ENCODE results near the gene SKI. TPM values are rescaled to one million over a fixed set of nuclear protein-coding genes. Genes with fewer than 3 reads are reported as not detected.

Gene SKI
- total RNA-seq, 2 experiments from 2014 or later, result 4.7 to 11.7 TPM

GRCh38 chr1:2232255-2232915 lies 4.3 kb downstream of the SKI start:
- Histone ChIP-seq H3K4me2 (ENCODE audit: low read length) (peak overlapping the region; percentile 71; the same call in 1 of the 2 replicates), H3K27ac (ENCODE audit: low read depth, low read length, poor library complexity, severe bottlenecking) (no peak overlapping the region), H3K9me2 (ENCODE audit: insufficient read depth, low read length) (no peaks in the 10 kb centered on the region), H3K4me1 (ENCODE audit: insufficient read depth, low read length, poor library complexity, severe bottlenecking) (peaks cover 41% of the 10 kb centered on the region), H3K9me3 (ENCODE audit: low read length) (no peaks in the 10 kb centered on the region), H2AFZ (ENCODE audit: low read length) (no peak overlapping the region), H3K79me2 (ENCODE audit: insufficient read depth, low read depth, low read length) (no peaks in the 10 kb centered on the region), H3K4me3 (ENCODE audit: low read depth, low read length, poor library complexity, severe bottlenecking) (no peak overlapping the region), H3K36me3 (ENCODE audit: insufficient read depth, low read length) (no peaks in the 10 kb centered on the region), H4K20me1 (ENCODE audit: insufficient read depth, low read length) (no peaks in the 10 kb centered on the region; the same call in none of the 2 replicates)
- ChIA-PET POLR2A (interaction anchor here (0.6 to 1.0 kb wide), 2 partner anchors 69 to 280 kb away, joined by 3 read pairs; no protein-coding TSS in a partner anchor), CTCF (ENCODE audit: unreplicated experiment) (no interaction called here)
- TF ChIP-seq CTCF (conservative IDR thresholded peaks at IDR 0.05; ENCODE audit: low read length) (no peak), EZH2phosphoT487 (IDR thresholded peaks at IDR 0.05; ENCODE audit: borderline replicate concordance, low read depth, low read length) (no peak)
- DNase-seq (ENCODE audit: low spot score), result no peak
- intact Hi-C loops (cut with micrococcal nuclease; ENCODE audit: unreplicated experiment), result no loop called here
- BruUV-seq (replicated peaks), result no TSS peak

- no peak overlapping the region for H2AFZ ChIP-seq (ENCODE audit: low read length)
- H4K20me1 ChIP-seq (ENCODE audit: insufficient read depth, low read length), result no peaks in the 10 kb centered on the region; the same call in none of the 2 replicates
- no peak overlapping the region for H3K27ac ChIP-seq (ENCODE audit: low read depth, low read length, poor library complexity, severe bottlenecking)
- BruUV-seq (replicated peaks), result no TSS peak
- peaks cover 41% of the 10 kb centered on the region for H3K4me1 ChIP-seq (ENCODE audit: insufficient read depth, low read length, poor library complexity, severe bottlenecking)
- H3K4me2 ChIP-seq (ENCODE audit: low read length), result no peak overlapping the region
- no peaks in the 10 kb centered on the region for H3K36me3 ChIP-seq (ENCODE audit: insufficient read depth, low read length)
- CTCF ChIA-PET (ENCODE audit: unreplicated experiment), result no interaction called here
- TF ChIP-seq EZH2phosphoT487 (IDR thresholded peaks at IDR 0.05; ENCODE audit: borderline replicate concordance, low read depth, low read length) (no peak), CTCF (conservative IDR thresholded peaks at IDR 0.05; ENCODE audit: low read length) (no peak)
- no peaks in the 10 kb centered on the region for H3K9me3 ChIP-seq (ENCODE audit: low read length)
- no peaks in the 10 kb centered on the region for H3K9me2 ChIP-seq (ENCODE audit: insufficient read depth, low read length)
- no peak for DNase-seq (ENCODE audit: low spot score)
- no peaks in the 10 kb centered on the region for H3K79me2 ChIP-seq (ENCODE audit: insufficient read depth, low read depth, low read length)
- intact Hi-C loops (cut with micrococcal nuclease; ENCODE audit: unreplicated experiment), result no loop called here
- POLR2A ChIA-PET, result interaction anchor here (0.6 kb wide), 1 partner anchor 280 kb away, joined by 3 read pairs; no protein-coding TSS in a partner anchor
- H3K4me3 ChIP-seq (ENCODE audit: low read depth, low read length, poor library complexity, severe bottlenecking), result no peak overlapping the region
Measured at GRCh38 chr1:2232916-2233438, 4.9 kb downstream of the SKI start.

GRCh38 chr1:2233468-2233867 lies 5.3 kb downstream of the SKI start:
- BruUV-seq (replicated peaks), result no TSS peak
- no peak overlapping the region for H3K27ac ChIP-seq (ENCODE audit: low read depth, low read length, poor library complexity, severe bottlenecking)
- no peaks in the 10 kb centered on the region for H3K36me3 ChIP-seq (ENCODE audit: insufficient read depth, low read length)
- H3K9me3 ChIP-seq (ENCODE audit: low read length), result no peaks in the 10 kb centered on the region
- H3K9me2 ChIP-seq (ENCODE audit: insufficient read depth, low read length), result no peaks in the 10 kb centered on the region
- CTCF ChIA-PET (ENCODE audit: unreplicated experiment), result no interaction called here
- intact Hi-C loops (cut with micrococcal nuclease; ENCODE audit: unreplicated experiment), result no loop called here
- H4K20me1 ChIP-seq (ENCODE audit: insufficient read depth, low read length), result peaks cover under 1% of the 10 kb centered on the region
- H3K79me2 ChIP-seq (ENCODE audit: insufficient read depth, low read depth, low read length), result no peaks in the 10 kb centered on the region
- POLR2A ChIA-PET, result interaction anchor here (0.6 kb wide), 1 partner anchor 281 kb away, joined by 3 read pairs; no protein-coding TSS in a partner anchor
- no peak overlapping the region for H3K4me3 ChIP-seq (ENCODE audit: low read depth, low read length, poor library complexity, severe bottlenecking)
- TF ChIP-seq CTCF (conservative IDR thresholded peaks at IDR 0.05; ENCODE audit: low read length), result no peak
- DNase-seq (ENCODE audit: low spot score), result no peak
- no peak overlapping the region for H3K4me2 ChIP-seq (ENCODE audit: low read length)
- H3K4me1 ChIP-seq (ENCODE audit: insufficient read depth, low read length, poor library complexity, severe bottlenecking), result peaks cover 41% of the 10 kb centered on the region
- H2AFZ ChIP-seq (ENCODE audit: low read length), result no peak overlapping the region

Data from OCI-LY7 (cell line).